CD4-positive, alpha-beta T cell treated with Interleukin-1 beta for 1 hour (primary cell): Measurements from ENCODE around the gene PAX4.

Source experiments
- DNase-seq, 2 donors: peaks; one replicate each; pipeline ENCODE4 v3.0.0-alpha.2; 2020 to 2022

The PAX4 gene

GRCh38 chr7:127628445-127628844 is 10.5 kb upstream of the PAX4 start:
- DNase-seq = no peak

DNA sequence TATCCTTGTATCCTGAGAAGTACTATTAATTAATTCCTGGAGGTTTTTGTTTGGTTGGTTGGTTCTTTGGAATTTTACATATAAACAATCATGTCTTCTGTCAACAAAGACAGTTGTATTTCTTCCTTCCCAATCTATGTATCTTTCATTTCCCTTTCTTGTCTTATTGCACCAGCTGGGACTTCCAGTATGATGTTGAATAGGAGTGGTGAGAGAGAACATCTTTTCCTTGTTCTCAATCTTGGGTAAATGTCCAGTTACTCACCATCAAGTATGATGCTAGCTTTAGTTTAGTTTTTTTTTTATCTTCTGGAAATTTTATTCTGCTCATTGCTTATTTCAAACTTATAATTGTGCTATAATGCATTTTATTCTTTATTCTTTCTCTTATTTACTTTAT is 7.4 kb upstream of the PAX4 start:
- DNase-seq = no peak

DNA sequence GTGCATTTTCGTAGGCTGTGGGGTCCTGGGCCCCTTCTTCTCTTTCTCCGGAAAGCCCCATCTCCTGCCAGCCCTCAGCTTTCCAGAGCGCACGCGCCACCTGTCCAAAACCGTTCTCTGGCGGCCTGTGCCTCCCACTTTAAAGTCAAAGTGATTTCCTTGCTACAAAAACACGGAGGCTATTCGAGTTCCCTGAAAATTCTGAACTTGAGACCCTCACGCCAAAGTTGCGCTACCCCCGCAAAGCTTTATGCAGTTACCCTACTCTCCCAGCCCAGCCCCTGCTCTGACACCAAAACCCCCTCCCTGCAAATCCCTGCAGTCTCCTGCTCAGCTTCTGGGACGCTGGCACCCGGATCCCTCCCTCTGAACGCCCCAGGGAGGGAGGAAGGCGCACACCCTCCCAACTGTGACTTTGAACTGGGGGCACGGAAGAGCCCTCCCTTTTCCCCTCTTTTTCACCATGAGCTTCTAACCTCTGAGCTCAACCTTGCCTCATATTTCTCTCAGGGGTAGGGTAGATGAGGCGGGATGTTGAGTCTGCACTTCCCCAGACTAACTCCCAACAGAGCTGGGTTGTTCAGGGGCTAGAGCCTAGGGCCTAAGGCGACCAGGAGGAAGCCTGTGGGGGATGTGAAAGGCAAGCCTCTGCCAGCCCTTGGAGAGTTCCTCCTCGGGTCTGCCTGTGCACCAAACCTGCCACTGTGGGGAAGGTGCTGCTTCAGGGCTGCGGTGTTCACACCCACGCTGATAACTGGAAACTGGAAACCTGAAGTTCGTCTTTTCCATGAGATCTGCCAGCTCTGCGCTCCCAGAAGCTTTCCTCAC is 2.7 kb upstream of the PAX4 start:
- no peak for DNase-seq

DNA sequence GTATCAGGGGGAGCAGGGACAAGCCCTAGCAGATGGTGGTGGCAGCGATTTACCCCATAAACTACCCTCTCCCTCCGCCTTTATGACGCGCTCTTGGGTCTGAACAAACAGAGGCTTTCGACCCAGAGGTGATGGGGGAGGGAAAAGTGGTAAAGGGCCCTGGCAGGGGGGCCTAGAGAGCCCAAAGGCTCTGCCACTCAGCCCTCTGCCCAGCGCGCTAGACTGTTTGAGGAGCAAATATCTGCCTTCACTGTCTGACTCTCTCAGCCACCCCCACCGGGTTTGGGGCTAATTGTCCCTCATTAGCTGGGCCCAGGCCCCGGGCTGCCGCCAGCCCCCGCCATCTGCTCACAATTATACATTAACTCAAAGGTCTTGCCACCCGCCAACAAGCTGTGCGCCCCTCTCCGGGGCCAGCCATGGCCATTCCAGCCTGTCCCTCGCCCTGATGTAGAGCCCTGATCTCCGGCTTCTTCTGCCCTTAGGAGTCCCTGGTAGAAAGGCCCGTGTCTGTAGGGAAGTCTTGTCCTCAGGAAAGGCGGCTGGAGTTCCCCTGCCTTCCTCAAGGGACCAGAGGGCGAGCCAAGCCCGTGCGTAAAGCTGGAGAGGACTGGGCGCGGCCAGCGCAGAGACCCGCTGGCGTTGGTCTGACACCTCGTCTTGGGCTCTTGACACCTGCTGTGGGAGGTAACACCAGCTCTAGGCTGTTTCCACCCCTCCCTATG is 1.9 kb upstream of the PAX4 start:
- no peak for DNase-seq

GRCh38 chr7:127618775-127619174 is 833 bp upstream of the PAX4 start:
- no peak for DNase-seq

GRCh38 chr7:127616724-127617123 is 1.2 kb downstream of the PAX4 start:
- no peak for DNase-seq

DNA sequence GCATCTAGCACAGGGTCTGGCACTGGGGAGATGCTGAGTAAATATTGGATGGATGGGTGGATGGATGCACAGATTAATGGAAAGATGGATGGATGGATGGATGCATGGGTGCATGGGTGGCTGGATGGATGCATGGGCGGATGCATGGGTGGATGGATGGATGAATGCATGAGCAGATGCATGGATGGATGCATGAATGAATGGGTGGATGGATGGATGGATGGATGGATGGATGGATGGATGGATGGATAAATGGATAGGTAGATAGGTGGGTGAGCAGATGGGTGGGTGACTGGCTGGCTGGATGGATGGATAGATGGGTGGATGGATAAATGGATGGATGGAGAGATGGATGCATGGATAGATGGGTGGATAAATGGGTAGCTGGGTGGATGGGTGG is 5.7 kb downstream of the PAX4 start:
- DNase-seq = no peak

GRCh38 chr7:127609297-127609696 is 8.6 kb downstream of the PAX4 start:
- no peak for DNase-seq

GRCh38 chr7:127608446-127608845 is 9.5 kb downstream of the PAX4 start:
- no peak for DNase-seq

GRCh38 chr7:127600885-127601284 is 17.1 kb downstream of the PAX4 start:
- no peak for DNase-seq

DNA sequence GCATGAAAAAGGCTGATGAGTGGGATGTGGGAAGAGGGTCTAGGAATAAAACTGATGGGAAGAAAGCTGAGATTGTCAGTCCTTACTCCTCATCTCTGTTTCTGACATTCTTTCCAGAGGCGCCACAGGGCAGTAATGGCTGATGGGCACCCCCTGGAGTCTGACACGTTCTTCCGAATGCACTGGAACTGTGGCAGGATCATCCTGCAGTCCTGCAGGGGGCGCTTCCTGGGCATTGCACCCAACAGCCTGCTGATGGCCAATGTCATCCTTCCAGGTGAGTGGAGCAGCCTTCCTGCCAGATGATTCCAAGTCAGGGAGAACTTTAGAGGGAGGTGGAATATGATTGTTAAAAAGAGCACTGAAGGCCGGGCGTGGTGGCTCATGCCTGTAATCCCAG is 19.6 kb downstream of the PAX4 start:
- no peak for DNase-seq

DNA sequence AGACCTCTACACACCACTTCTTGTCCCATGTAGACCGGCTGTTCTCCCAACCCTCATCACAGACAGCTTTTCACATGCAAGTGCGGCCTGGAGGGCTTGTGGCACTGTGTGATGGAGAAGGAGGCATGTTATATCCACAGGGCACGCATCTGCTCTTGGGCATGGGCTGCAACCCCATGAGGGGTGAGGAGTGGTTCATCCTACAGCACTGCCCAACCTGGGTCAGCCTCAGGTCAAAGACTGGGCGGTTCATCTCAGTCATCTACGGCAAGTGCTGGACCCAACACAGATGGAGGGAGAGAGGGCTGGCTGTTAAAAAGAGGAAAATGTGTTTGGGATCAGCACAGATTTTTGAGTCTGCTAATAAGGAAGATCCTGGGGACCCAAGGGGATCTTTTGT is 22.2 kb downstream of the PAX4 start:
- no peak for DNase-seq

DNA sequence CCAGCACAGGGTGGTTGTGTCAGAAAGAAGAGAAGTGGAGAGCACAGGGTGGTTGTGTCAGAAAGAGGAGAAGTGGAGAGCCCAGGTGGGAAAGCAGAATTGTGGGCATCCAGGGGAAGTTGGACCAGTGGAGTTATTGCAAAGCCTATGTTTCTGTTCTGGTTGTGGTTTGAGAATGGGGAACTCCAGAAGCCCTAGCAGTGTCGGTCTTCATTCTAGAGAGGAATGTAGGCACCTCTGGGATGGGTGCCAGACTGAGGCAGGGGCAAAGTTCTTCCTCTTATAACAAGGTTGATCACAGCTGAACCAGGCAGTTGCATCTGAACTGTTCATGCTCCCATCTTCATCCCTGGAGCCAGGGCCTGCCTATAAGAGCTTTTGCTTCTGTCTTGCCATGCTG is 23.5 kb downstream of the PAX4 start:
- peak in 1 of 2 donors; percentile 27 for DNase-seq

GRCh38 chr7:127592550-127592949 is 25.4 kb downstream of the PAX4 start:
- no peak for DNase-seq

DNA sequence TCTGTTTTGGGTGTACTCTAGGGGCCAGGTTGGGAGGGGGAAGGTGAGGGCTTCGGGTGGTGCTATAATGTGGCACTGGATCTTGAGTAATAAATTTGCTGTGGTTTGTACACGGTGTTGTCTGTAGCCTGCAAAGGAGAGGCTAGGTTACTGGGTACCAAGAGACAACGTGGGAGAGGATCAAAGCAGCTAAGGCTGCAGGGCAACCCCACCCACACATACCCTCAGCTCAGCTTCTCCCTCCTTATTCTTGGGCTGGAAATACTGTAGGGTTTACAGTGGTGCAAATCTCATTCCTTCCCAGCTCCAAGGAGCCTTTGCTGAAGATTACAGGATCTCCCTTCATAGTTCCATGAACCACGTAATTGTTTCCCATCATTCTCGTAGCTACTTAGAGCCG is 26.4 kb downstream of the PAX4 start:
- DNase-seq = no peak

DNA sequence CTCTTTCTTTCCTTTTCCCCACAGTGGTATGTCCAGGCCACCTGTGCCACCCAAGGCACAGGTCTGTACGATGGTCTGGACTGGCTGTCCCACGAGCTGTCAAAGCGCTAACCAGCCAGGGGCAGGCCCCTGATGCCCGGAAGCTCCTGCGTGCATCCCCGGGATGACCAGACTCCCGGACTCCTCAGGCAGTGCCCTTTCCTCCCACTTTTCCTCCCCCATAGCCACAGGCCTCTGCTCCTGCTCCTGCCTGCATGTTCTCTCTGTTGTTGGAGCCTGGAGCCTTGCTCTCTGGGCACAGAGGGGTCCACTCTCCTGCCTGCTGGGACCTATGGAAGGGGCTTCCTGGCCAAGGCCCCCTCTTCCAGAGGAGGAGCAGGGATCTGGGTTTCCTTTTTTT is 26.8 kb downstream of the PAX4 start:
- DNase-seq = no peak

- DNase-seq = no peak
Observed at GRCh38 chr7:127589896-127590295, 28.0 kb downstream of the PAX4 start.

- DNase-seq = peak; percentile 27 to 31
Observed at GRCh38 chr7:127588697-127589482, 29.1 kb downstream of the PAX4 start.

DNA sequence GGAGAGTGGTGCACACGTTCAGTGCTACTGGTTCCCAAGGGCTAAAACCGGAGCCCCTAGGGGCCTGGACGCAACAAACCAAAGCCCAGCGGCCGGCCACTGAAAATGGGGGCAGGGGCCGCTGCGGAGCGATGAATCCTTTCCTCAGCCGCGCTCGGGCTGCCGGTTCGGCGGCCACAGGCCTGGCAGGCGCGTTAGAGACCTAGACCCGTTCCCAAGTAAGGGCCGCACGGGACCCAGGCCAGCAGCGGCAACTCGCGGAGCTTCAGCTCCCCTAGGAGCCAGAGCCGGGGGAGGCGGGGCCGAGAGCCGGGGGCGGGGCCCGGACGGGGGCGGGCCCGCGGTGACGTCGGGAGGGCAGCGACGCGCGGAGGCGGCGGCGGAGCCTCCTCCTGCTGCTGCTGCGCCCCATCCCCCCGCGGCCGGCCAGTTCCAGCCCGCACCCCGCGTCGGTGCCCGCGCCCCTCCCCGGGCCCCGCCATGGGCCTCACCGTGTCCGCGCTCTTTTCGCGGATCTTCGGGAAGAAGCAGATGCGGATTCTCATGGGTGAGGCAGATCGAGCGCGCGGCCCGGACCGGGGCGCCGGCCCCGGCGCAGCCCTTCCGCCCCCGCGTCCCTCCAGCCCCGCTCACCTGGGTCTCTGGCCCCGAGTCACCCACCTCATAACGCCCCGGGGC is 29.8 kb downstream of the PAX4 start, which contains the start of gene ARF5:
TSS of gene ARF5 (plus strand) at position 393 of the 678 bp plus-strand sequence. CDS start at position 481, 88 bp downstream.
- peak; percentile 90 to 91 for DNase-seq

DNA sequence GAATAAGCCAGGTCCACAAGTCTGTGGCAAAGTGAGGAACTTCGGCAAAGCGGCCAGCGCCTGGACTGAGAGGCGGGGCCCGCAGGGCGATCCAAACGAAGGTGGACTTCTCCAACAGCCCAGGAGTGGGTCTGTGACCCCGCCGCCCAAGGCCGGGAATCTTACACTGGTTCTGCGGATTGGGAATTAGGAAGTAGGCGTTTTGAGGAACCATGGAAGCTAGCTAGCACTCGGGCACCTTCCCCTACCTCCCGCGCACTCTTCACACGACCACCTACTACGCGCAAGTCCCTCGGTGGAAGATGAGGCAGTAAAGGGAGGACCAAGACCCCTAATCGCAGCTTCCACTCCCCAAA is 30.3 kb downstream of the PAX4 start:
- DNase-seq = no peak

- DNase-seq = no peak
Observed at GRCh38 chr7:127586346-127586745, 31.6 kb downstream of the PAX4 start.

DNA sequence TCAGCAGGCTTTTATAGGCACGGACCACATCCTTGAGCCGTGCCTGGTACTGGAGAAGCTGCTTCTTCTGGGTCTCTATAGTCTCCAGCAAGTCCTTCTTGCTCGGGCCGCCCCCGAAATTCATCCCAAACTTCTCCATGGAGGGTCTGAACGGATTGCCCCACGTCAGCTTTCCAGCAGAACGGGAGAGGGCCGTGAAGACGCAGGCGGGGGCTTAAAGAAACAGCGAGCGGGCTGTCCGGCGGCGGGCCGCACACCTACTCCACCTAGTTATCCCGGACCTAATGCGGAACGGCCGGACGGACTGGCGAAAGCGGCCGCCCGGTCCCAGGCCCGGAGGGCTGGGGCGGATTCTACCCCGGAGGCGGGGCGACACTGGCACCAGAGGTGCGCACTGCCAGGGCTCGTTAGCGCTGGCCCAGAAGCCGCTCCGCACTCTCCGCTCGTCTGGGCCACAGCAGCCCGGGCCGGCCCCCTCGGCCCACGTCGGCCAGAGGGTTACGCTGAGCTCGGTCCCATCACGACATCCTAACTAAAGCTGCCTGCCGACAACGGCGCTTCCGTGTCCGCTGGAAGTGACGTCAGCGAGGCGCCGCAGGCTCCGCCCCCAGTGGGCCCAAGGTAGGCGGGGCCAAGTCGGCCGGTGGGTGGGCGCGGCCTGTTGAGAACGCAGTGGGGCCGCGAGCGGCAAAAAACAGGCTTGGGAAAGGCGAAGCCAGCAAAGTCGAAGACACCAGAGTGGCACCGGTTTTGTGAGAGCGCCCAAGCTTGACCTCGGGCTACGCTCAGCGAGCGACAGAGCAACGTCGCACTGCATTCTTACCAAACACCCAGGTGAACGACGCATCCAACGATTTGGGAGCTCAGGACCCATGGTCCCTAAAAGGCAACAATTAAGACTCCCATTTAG is 32.6 kb downstream of the PAX4 start, which contains the start of gene GCC1:
TSS of gene GCC1 (minus strand) at position 553 of the 910 bp plus-strand sequence. CDS start at position 139, 414 bp downstream.
- peak; percentile 92 to 96 for DNase-seq
